ENCODE results near the gene TTYH3. TPM values are rescaled to one million over a fixed set of nuclear protein-coding genes. Genes with fewer than 3 reads are reported as not detected.

The TTYH3 gene
- total and polyA plus RNA-seq, 2 of the 13 experiments (the other 11 are each of a cell fraction or from before 2014, with no cell fraction given) = 26.3 to 50.0 TPM

DNA sequence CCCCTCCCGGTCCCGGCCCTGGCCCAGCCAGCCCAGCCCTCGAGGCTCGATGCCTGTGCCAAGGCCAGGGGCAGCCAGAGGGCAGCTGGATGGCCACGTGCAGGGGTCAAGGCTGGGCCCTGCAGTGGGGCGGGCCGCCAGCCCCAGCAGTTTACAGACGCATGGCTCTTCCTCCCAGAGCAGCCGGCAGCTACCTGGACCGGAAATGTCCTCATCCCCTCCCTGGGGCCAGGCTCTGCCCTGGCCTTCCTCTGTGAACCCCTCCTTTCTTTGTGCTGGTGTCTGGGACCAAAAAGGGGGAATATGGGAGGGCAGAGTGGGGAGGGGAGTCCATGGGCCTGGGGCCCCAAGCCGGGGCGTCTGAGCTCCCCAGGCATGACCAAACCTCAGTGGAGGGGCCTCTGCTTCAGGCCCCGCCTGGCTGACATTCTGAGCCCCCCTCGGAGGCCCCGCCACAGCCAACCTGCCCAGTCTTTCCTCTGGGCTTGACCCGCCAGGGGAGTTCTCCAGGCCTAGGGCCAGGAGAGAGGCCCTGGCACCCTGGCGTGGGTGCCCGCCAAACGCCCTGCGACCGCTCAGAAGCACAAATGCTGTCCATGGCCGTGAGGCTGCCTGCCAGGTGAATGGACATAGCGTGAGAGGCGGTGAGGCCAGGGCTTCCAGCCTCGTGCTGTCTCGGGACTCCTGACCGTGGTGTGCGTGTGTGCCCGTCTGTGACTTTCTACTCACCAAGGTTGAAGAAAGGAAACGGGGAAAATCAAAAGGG, 31.5 kb downstream of the TTYH3 start (continued):
- TF ChIP-seq PBX3 (CRISPR knock-in tag; IDR thresholded peaks at IDR 0.05; ENCODE audit: borderline replicate concordance) (no peak), SKI (IDR thresholded peaks at IDR 0.05; ENCODE audit: partially characterized antibody) (peak; percentile 91), CHD4 (IDR thresholded peaks at IDR 0.05; ENCODE audit: borderline replicate concordance, low read length) (no peak), ZSCAN12 (CRISPR knock-in tag; IDR thresholded peaks at IDR 0.05) (peak; percentile 80; the same call in 1 of the 2 replicates), ARNTL (CRISPR knock-in tag; IDR thresholded peaks at IDR 0.05) (peak; percentile 100), EED (CRISPR knock-in tag; IDR thresholded peaks at IDR 0.05) (peak; percentile 95), ZNF703 (CRISPR knock-in tag; IDR thresholded peaks at IDR 0.05; ENCODE audit: borderline replicate concordance) (no peak; the same call in 1 of the 2 replicates), PCBP2 (optimal IDR thresholded peaks at IDR 0.05; ENCODE audit: low read depth, low read length, poor library complexity, severe bottlenecking) (no peak), CBX1 (IDR thresholded peaks at IDR 0.05; ENCODE audit: low read depth) (no peak), TARDBP (CRISPR knock-in tag; IDR thresholded peaks at IDR 0.05) (peak; percentile 81; the same call in 1 of the 2 replicates), ZNF670 (CRISPR knock-in tag; IDR thresholded peaks at IDR 0.05; ENCODE audit: borderline replicate concordance) (0 out of 2 replicates have a peak, but pooled peaks have one; percentile 43), TEAD3 (CRISPR knock-in tag; optimal IDR thresholded peaks at IDR 0.05; ENCODE audit: borderline replicate concordance) (peak; percentile 83), ZNF713 (CRISPR knock-in tag; IDR thresholded peaks at IDR 0.05) (peak; percentile 85), RNF2 (conservative IDR thresholded peaks at IDR 0.05; ENCODE audit: low read depth) (peak; percentile 94), ZNF781 (CRISPR knock-in tag; IDR thresholded peaks at IDR 0.05; ENCODE audit: borderline replicate concordance, not compliant biosample characterization) (peak; percentile 80), FLYWCH1 (CRISPR knock-in tag; IDR thresholded peaks at IDR 0.05) (peak; percentile 89; the same call in 1 of the 2 replicates), ZIK1 (CRISPR knock-in tag; IDR thresholded peaks at IDR 0.05; ENCODE audit: borderline replicate concordance, low read depth) (peak; percentile 86; the same call in 1 of the 2 replicates), ZNF468 (CRISPR knock-in tag; IDR thresholded peaks at IDR 0.05) (0 out of 2 replicates have a peak, but pooled peaks have one; percentile 72), HDAC6 (IDR thresholded peaks at IDR 0.05; ENCODE audit: low read depth, low read length) (no peak), PAX8 (CRISPR knock-in tag; IDR thresholded peaks at IDR 0.05; ENCODE audit: borderline replicate concordance) (peak; percentile 45; the same call in 1 of the 2 replicates), HNRNPUL1 (IDR thresholded peaks at IDR 0.05; ENCODE audit: low read depth, low read length) (no peak), ZNF446 (CRISPR knock-in tag; IDR thresholded peaks at IDR 0.05) (peak; percentile 79)
- TF ChIP-seq, protein P1, sequence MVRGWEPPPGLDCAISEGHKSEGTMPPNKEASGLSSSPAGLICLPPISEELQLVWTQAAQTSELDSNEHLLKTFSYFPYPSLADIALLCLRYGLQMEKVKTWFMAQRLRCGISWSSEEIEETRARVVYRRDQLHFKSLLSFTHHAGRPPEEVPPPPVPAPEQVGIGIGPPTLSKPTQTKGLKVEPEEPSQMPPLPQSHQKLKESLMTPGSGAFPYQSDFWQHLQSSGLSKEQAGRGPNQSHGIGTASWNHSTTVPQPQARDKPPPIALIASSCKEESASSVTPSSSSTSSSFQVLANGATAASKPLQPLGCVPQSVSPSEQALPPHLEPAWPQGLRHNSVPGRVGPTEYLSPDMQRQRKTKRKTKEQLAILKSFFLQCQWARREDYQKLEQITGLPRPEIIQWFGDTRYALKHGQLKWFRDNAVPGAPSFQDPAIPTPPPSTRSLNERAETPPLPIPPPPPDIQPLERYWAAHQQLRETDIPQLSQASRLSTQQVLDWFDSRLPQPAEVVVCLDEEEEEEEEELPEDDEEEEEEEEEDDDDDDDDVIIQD (CRISPR knock-in tag; IDR thresholded peaks at IDR 0.05; ENCODE audit: low read depth) = 0 out of 2 replicates have a peak, but pooled peaks have one; percentile 20
- TF ChIP-seq, protein P2, sequence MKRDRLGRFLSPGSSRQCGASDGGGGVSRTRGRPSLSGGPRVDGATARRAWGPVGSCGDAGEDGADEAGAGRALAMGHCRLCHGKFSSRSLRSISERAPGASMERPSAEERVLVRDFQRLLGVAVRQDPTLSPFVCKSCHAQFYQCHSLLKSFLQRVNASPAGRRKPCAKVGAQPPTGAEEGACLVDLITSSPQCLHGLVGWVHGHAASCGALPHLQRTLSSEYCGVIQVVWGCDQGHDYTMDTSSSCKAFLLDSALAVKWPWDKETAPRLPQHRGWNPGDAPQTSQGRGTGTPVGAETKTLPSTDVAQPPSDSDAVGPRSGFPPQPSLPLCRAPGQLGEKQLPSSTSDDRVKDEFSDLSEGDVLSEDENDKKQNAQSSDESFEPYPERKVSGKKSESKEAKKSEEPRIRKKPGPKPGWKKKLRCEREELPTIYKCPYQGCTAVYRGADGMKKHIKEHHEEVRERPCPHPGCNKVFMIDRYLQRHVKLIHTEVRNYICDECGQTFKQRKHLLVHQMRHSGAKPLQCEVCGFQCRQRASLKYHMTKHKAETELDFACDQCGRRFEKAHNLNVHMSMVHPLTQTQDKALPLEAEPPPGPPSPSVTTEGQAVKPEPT (CRISPR knock-in tag; IDR thresholded peaks at IDR 0.05; ENCODE audit: low read depth) = peak; percentile 65; the same call in 1 of the 2 replicates
- TF ChIP-seq, protein P3, sequence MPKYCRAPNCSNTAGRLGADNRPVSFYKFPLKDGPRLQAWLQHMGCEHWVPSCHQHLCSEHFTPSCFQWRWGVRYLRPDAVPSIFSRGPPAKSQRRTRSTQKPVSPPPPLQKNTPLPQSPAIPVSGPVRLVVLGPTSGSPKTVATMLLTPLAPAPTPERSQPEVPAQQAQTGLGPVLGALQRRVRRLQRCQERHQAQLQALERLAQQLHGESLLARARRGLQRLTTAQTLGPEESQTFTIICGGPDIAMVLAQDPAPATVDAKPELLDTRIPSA (CRISPR knock-in tag; IDR thresholded peaks at IDR 0.05; ENCODE audit: borderline replicate concordance) = no peak

All from HepG2 (cell line).